Transverse colon (tissue), 3 donors: ENCODE results near the gene SLC15A5.

ENCODE experiments used
- CTCF ChIP-seq, 5 experiments: fragments of 200-600 bp in 3 of 5; fragments of 450-650 bp in 2 of 5; sonication (generic) in 3 of 5; IDR thresholded peaks; 1 replicate in 2 of 5; 2 replicates in 3 of 5; pipeline ENCODE4 v1.5.1; 2016 to 2017; ENCODE audit warnings: antibody characterized with exemption in 5 of 5, inconsistent platforms in 3 of 5, mild to moderate bottlenecking in 2 of 5, moderate library complexity in 1 of 5
- EP300 ChIP-seq: sonication (generic); formaldehyde crosslinking; IDR thresholded peaks from one replicate; pipeline ENCODE4 v1.6.1; 2017; ENCODE audit warnings: antibody characterized with exemption, low read depth
- POLR2A ChIP-seq: fragments of 450-650 bp; IDR thresholded peaks from one replicate; pipeline ENCODE4 v1.6.1; 2016; ENCODE audit warnings: antibody characterized with exemption, mild to moderate bottlenecking, moderate library complexity

- TF ChIP-seq EP300 (no peak), POLR2A (no peak), CTCF (IDR thresholded peaks at IDR 0.05) (no peak)
Measured at GRCh38 chr12:16260206-16260605, 17.3 kb downstream of the SLC15A5 start.
